Suppressor macrophage (primary cell): ENCODE data around the gene TMEM150B.
A peak's percentile ranks its signal among the peaks of the same experiment; 100 is the strongest.

Experiments
- DNase-seq, 4 experiments: peaks; one replicate each; pipeline ENCODE4 v3.0.0-alpha.2; 2020 to 2022

TMEM150B gene

GRCh38 chr19:55339105-55339888 is 14.2 kb upstream of the TMEM150B start, which contains the start of gene KMT5C:
TSS of gene KMT5C (plus strand) at chr19:55339876. CDS start at chr19:55341937, 2,061 bp downstream.
- peak; percentile 100 for DNase-seq

GRCh38 chr19:55336101-55336500 is 11.0 kb upstream of the TMEM150B start:
- no peak for DNase-seq

GRCh38 chr19:55333870-55334269 is 8.7 kb upstream of the TMEM150B start:
- DNase-seq: no peak

GRCh38 chr19:55329791-55330190 is 4.7 kb upstream of the TMEM150B start:
- peak in 1 of 4 experiments; percentile 43 for DNase-seq

GRCh38 chr19:55328774-55329318 is 3.7 kb upstream of the TMEM150B start:
- DNase-seq: peak in 2 of 4 experiments; percentile 42 to 58

- DNase-seq: peak in 1 of 4 experiments; percentile 36
These were observed 479 bp downstream of the TMEM150B start for GRCh38 chr19:55324662-55325061.

GRCh38 chr19:55322204-55322885 is 2.8 kb downstream of the TMEM150B start:
- DNase-seq: no peak

- peak in 3 of 4 experiments; percentile 51 to 65 (median 61) for DNase-seq
These were observed 3.5 kb downstream of the TMEM150B start for GRCh38 chr19:55321466-55322137.

GRCh38 chr19:55320844-55321419 is 4.2 kb downstream of the TMEM150B start:
- no peak for DNase-seq

GRCh38 chr19:55319785-55320184 is 5.4 kb downstream of the TMEM150B start:
- DNase-seq: no peak

- no peak for DNase-seq
These were observed 8.5 kb downstream of the TMEM150B start for GRCh38 chr19:55316646-55317045.

- no peak for DNase-seq
These were observed 9.1 kb downstream of the TMEM150B start for GRCh38 chr19:55315956-55316525.

GRCh38 chr19:55314396-55314795 is 10.7 kb downstream of the TMEM150B start:
- DNase-seq: no peak

GRCh38 chr19:55312621-55313512 is 12.3 kb downstream of the TMEM150B start:
- DNase-seq: no peak

GRCh38 chr19:55311797-55312196 is 13.3 kb downstream of the TMEM150B start:
- no peak for DNase-seq

GRCh38 chr19:55311397-55311796 is 13.7 kb downstream of the TMEM150B start:
- no peak for DNase-seq

- DNase-seq: no peak
These were observed 14.6 kb downstream of the TMEM150B start for GRCh38 chr19:55310498-55310897.

- DNase-seq: no peak
These were observed 15.7 kb downstream of the TMEM150B start for GRCh38 chr19:55309448-55309847.

- DNase-seq: no peak
These were observed 16.9 kb downstream of the TMEM150B start for GRCh38 chr19:55308281-55308680.

- no peak for DNase-seq
These were observed 18.4 kb downstream of the TMEM150B start for GRCh38 chr19:55306712-55307111.

- no peak for DNase-seq
These were observed 19.1 kb downstream of the TMEM150B start for GRCh38 chr19:55305983-55306562.
